Nephron (organoid): ENCODE results near the gene CRMP1.

Experiments
- H3K27ac Mint-ChIP-seq, 3 experiments: 2 replicates each; pipeline ENCODE4 v1.8.0; 2020; ENCODE audit warnings: mixed read lengths in 3 of 3, mild to moderate bottlenecking in 2 of 3, moderate library complexity in 1 of 3
- H3K27me3 Mint-ChIP-seq: 2 replicates; pipeline ENCODE4 v1.8.0; 2021; ENCODE audit warnings: low read depth, mild to moderate bottlenecking, moderate library complexity, mixed read lengths
- H3K36me3 Mint-ChIP-seq: 2 replicates; pipeline ENCODE4 v1.8.0; 2020; ENCODE audit warnings: low read depth, mixed read lengths
- H3K4me1 Mint-ChIP-seq: 2 replicates; pipeline ENCODE4 v1.8.0; 2020; ENCODE audit warnings: mixed read lengths
- H3K4me3 Mint-ChIP-seq, 3 experiments: 2 replicates each; pipeline ENCODE4 v1.8.0; 2020; ENCODE audit warnings: mild to moderate bottlenecking in 3 of 3, mixed read lengths in 3 of 3, moderate library complexity in 2 of 3
- H3K9me3 Mint-ChIP-seq: 2 replicates; pipeline ENCODE4 v1.8.0; 2020; ENCODE audit warnings: mixed read lengths
- CTCF ChIP-seq, 3 experiments: fragments of 200-600 bp; sonication (generic); IDR thresholded peaks; one replicate each; pipeline ENCODE4 v1.5.0; 2021; ENCODE audit warnings: antibody characterized with exemption in 3 of 3; ENCODE audit not compliant: unreplicated experiment in 3 of 3

Gene CRMP1

GRCh38 chr4:5789141-5789540, 103.7 kb downstream of the CRMP1 start:
- Mint-ChIP-seq H3K27ac (no peak overlapping the region), H3K9me3 (no peaks in the 10 kb centered on the region), H3K36me3 (peaks cover 61% of the 10 kb centered on the region)

GRCh38 chr4:5788144-5788543, 104.7 kb downstream of the CRMP1 start:
- Mint-ChIP-seq H3K4me3 (no peak overlapping the region), H3K27ac (no peak overlapping the region)

More at GRCh38 chr4:5789141-5789540, 103.7 kb downstream of the CRMP1 start:
- no peaks in the 10 kb centered on the region for H3K4me1 Mint-ChIP-seq
- no peak for TF ChIP-seq CTCF (IDR thresholded peaks at IDR 0.05; ENCODE audit: unreplicated experiment in 3 of 3)
- no peaks in the 10 kb centered on the region for H3K27me3 Mint-ChIP-seq
- no peak overlapping the region for H3K4me3 Mint-ChIP-seq

GRCh38 chr4:5787311-5787710, 105.6 kb downstream of the CRMP1 start:
- TF ChIP-seq CTCF (IDR thresholded peaks at IDR 0.05; ENCODE audit: unreplicated experiment in 3 of 3): no peak
- no peak overlapping the region for H3K27ac Mint-ChIP-seq
- peaks cover 70% of the 10 kb centered on the region for H3K36me3 Mint-ChIP-seq
- no peak overlapping the region for H3K4me3 Mint-ChIP-seq
- H3K4me1 Mint-ChIP-seq: no peaks in the 10 kb centered on the region
- H3K9me3 Mint-ChIP-seq: no peaks in the 10 kb centered on the region
- H3K27me3 Mint-ChIP-seq: no peaks in the 10 kb centered on the region

More at GRCh38 chr4:5788144-5788543, 104.7 kb downstream of the CRMP1 start:
- H3K36me3 Mint-ChIP-seq: peaks cover 69% of the 10 kb centered on the region
- H3K4me1 Mint-ChIP-seq: no peaks in the 10 kb centered on the region
- no peak for TF ChIP-seq CTCF (IDR thresholded peaks at IDR 0.05; ENCODE audit: unreplicated experiment in 3 of 3)
- no peaks in the 10 kb centered on the region for H3K27me3 Mint-ChIP-seq
- no peaks in the 10 kb centered on the region for H3K9me3 Mint-ChIP-seq

- H3K36me3 Mint-ChIP-seq: peaks cover 75% of the 10 kb centered on the region
- no peaks in the 10 kb centered on the region for H3K27me3 Mint-ChIP-seq
- no peaks in the 10 kb centered on the region for H3K4me1 Mint-ChIP-seq
- no peak for TF ChIP-seq CTCF (IDR thresholded peaks at IDR 0.05; ENCODE audit: unreplicated experiment in 3 of 3)
- no peak overlapping the region for H3K4me3 Mint-ChIP-seq
- no peaks in the 10 kb centered on the region for H3K9me3 Mint-ChIP-seq
- no peak overlapping the region for H3K27ac Mint-ChIP-seq
These were observed 106.8 kb downstream of the CRMP1 start for GRCh38 chr4:5785806-5786680.

- Mint-ChIP-seq H3K36me3 (peaks cover 74% of the 10 kb centered on the region), H3K27ac (no peak overlapping the region), H3K4me1 (no peaks in the 10 kb centered on the region), H3K27me3 (no peaks in the 10 kb centered on the region), H3K4me3 (no peak overlapping the region), H3K9me3 (no peaks in the 10 kb centered on the region)
- TF ChIP-seq CTCF (IDR thresholded peaks at IDR 0.05; ENCODE audit: unreplicated experiment in 3 of 3): no peak
These were observed 107.8 kb downstream of the CRMP1 start for GRCh38 chr4:5784960-5785611.
